DMS 273 treated with DMSO at 0.1 percent for 48 hours (cell line): ENCODE results near the gene APBB2.
"Not testable (repeated sequence)": the region's sequence is repeated elsewhere in the genome, so short reads cannot be mapped to it uniquely, and the experiment has no call there.

Experiments used
- DNase-seq: peaks from one replicate; lab custom pipeline; 2025; lab: John Stamatoyannopoulos, UW

The APBB2 gene

GRCh38 chr4:40937140-40937725 is 277.1 kb downstream of the APBB2 start:
- DNase-seq, result no peak

GRCh38 chr4:40934676-40935075 is 279.7 kb downstream of the APBB2 start:
- no peak for DNase-seq

GRCh38 chr4:40933272-40934053 is 280.9 kb downstream of the APBB2 start:
- no peak for DNase-seq

GRCh38 chr4:40931841-40932240 is 282.5 kb downstream of the APBB2 start:
- no peak for DNase-seq

GRCh38 chr4:40931238-40931637 is 283.1 kb downstream of the APBB2 start:
- DNase-seq, result no peak

- DNase-seq, result no peak
Observed at GRCh38 chr4:40927074-40927473, 287.3 kb downstream of the APBB2 start.

GRCh38 chr4:40924793-40925117 is 289.6 kb downstream of the APBB2 start:
- DNase-seq, result no peak

GRCh38 chr4:40924096-40924792 is 290.1 kb downstream of the APBB2 start:
- no peak for DNase-seq

GRCh38 chr4:40923316-40924095 is 290.8 kb downstream of the APBB2 start:
- DNase-seq, result no peak

- DNase-seq, result not testable (repeated sequence)
Observed at GRCh38 chr4:40919976-40920375, 294.4 kb downstream of the APBB2 start.

- no peak for DNase-seq
Observed at GRCh38 chr4:40918330-40918729, 296.0 kb downstream of the APBB2 start.

GRCh38 chr4:40916880-40917279 is 297.5 kb downstream of the APBB2 start:
- DNase-seq, result no peak

GRCh38 chr4:40916218-40916555 is 298.2 kb downstream of the APBB2 start:
- DNase-seq, result no peak

- no peak for DNase-seq
Observed at GRCh38 chr4:40915318-40916217, 298.8 kb downstream of the APBB2 start.

- no peak for DNase-seq
Observed at GRCh38 chr4:40912460-40913184, 301.7 kb downstream of the APBB2 start.

GRCh38 chr4:40910706-40911105 is 303.6 kb downstream of the APBB2 start:
- no peak for DNase-seq

- DNase-seq, result no peak
Observed at GRCh38 chr4:40909363-40909876, 304.9 kb downstream of the APBB2 start.

- DNase-seq, result peak; percentile 14
Observed at GRCh38 chr4:40908702-40909362, 305.5 kb downstream of the APBB2 start.

- DNase-seq, result no peak
Observed at GRCh38 chr4:40908297-40908696, 306.0 kb downstream of the APBB2 start.

- DNase-seq, result no peak
Observed at GRCh38 chr4:40905414-40905813, 308.9 kb downstream of the APBB2 start.
